K562 (cell line): Measurements from ENCODE around the gene MLANA. TPM values are rescaled to one million over a fixed set of nuclear protein-coding genes. Genes with fewer than 3 reads are reported as not detected.
A peak's percentile ranks its signal among the peaks of the same experiment; 100 is the strongest.

Source experiments
- ATAC-seq: fragments of 200-7000 bp; cut with Tn5 transposase; 3 replicates; pipeline ENCODE4 v1.9.1; 2020; ENCODE audit warnings: moderate library complexity
- BruUV-seq: library from RNA; stranded (reverse); fragments of 400-500 nt; replicated peaks from 2 replicates; lab custom pipeline; 2021; lab: Mats Ljungman, UMichigan
- CTCF ChIA-PET: fragments of 300-600 bp; formaldehyde crosslinking; extraction: SDS; loops from one replicate; lab custom pipeline; 2021; ENCODE audit warnings: low intra/inter-chr PET ratio; lab: Yijun Ruan, JAX
- POLR2A ChIA-PET: fragments of 300-600, 350-650 bp; sonication (Branson Sonifier 250); formaldehyde crosslinking; extraction: SDS; loops from one replicate; lab custom pipeline; 2021; ENCODE audit warnings: antibody characterized with exemption, inconsistent platforms; lab: Yijun Ruan, JAX
- DNase-seq, 4 experiments: peaks; one replicate each; pipeline versions ENCODE4 v3.0.0 to v3.0.0-alpha.2; 2011 to 2018; ENCODE audit warnings: low spot score in 3 of 4, mixed read lengths in 3 of 4; ENCODE audit errors: extremely low read depth in 1 of 4
- FAIRE-seq: peaks from 2 replicates; lab custom pipeline; 2011; peaks lifted over from hg19 to GRCh38; lab: Jason Lieb, UNC
- H2AFZ ChIP-seq: 2 replicates; pipeline ENCODE4 v1.6.0; 2011; ENCODE audit warnings: low read depth, low read length, control low read depth, inconsistent platforms
- H3K27ac ChIP-seq: fragments of 200-600 bp; 3 replicates; pipeline ENCODE4 v1.8.0; 2011; ENCODE audit warnings: low read depth, mild to moderate bottlenecking, control low read depth, inconsistent platforms, low read length, moderate library complexity, mixed read lengths; ENCODE audit errors: extremely low read depth
- H3K27me3 ChIP-seq, 2 experiments: fragments of 300-600 bp in 1 of 2; 2 replicates in 1 of 2; 3 replicates in 1 of 2; pipeline versions ENCODE4 v1.6.0 to v1.8.0; 2011; ENCODE audit warnings: inconsistent platforms in 2 of 2, low read length in 2 of 2, mild to moderate bottlenecking in 1 of 2, mixed read lengths in 1 of 2, moderate library complexity in 1 of 2; ENCODE audit not compliant: control insufficient read depth in 2 of 2, insufficient read depth in 2 of 2
- H3K36me3 ChIP-seq: fragments of 300-600 bp; 3 replicates; pipeline ENCODE4 v1.8.0; 2011; ENCODE audit warnings: mild to moderate bottlenecking, low read length, inconsistent platforms; ENCODE audit not compliant: control insufficient read depth, insufficient read depth
- H3K4me1 ChIP-seq, 2 experiments: fragments of 200-600 bp in 1 of 2; replicated peaks in 1 of 2; 2 replicates in 1 of 2; 3 replicates in 1 of 2; pipeline versions ENCODE4 v1.5.1 to v1.8.0; 2011; ENCODE audit warnings: inconsistent platforms in 2 of 2, low read length in 2 of 2, mild to moderate bottlenecking in 1 of 2, mixed read lengths in 1 of 2, moderate library complexity in 1 of 2; ENCODE audit not compliant: control insufficient read depth in 2 of 2, insufficient read depth in 2 of 2
- H3K4me2 ChIP-seq: 2 replicates; pipeline ENCODE4 v1.6.1; 2011; ENCODE audit warnings: low read length, control low read depth, inconsistent platforms, mixed read lengths; ENCODE audit not compliant: insufficient read depth
- H3K4me3 ChIP-seq: fragments of 200-600 bp; sonication (generic), shearing (Covaris generic); 2 replicates; pipeline ENCODE4 v1.5.1; 2016; ENCODE audit warnings: control low read depth, inconsistent platforms
- H3K79me2 ChIP-seq: fragments of 200-600 bp; 3 replicates; pipeline ENCODE4 v1.8.0; 2011; ENCODE audit warnings: low read length, inconsistent platforms; ENCODE audit not compliant: control insufficient read depth, insufficient read depth
- H3K9ac ChIP-seq, 2 experiments: 2 replicates each; pipeline versions ENCODE4 v1.6.0 to v1.6.1; 2011; ENCODE audit warnings: low read depth in 2 of 2, low read length in 2 of 2, control low read depth in 1 of 2, inconsistent platforms in 1 of 2, mild to moderate bottlenecking in 1 of 2, mixed read lengths in 1 of 2; ENCODE audit not compliant: insufficient read depth in 1 of 2
- H3K9me1 ChIP-seq: one replicate; pipeline ENCODE4 v1.6.0; 2011; ENCODE audit warnings: inconsistent platforms, mild to moderate bottlenecking, low read length, moderate library complexity; ENCODE audit not compliant: control insufficient read depth, insufficient read depth
- H3K9me3 ChIP-seq: replicated peaks from 2 replicates; pipeline ENCODE4 v1.5.1; 2011; ENCODE audit warnings: low read depth, low read length, inconsistent platforms; ENCODE audit not compliant: control insufficient read depth, insufficient read depth
- H4K20me1 ChIP-seq: replicated peaks from 2 replicates; pipeline ENCODE4 v1.6.1; 2011; ENCODE audit warnings: low read length, inconsistent platforms, mixed read lengths; ENCODE audit not compliant: control insufficient read depth, insufficient read depth
- CEBPB ChIP-seq: fragments of 450-650 bp; IDR thresholded peaks from 2 replicates; pipeline ENCODE4 v1.6.1; 2016; ENCODE audit warnings: missing genetic modification characterization, missing compliant biosample characterization
- CEBPG ChIP-seq, 3 experiments: fragments of 200-800 bp in 1 of 3; sonication (Bioruptor generic) in 1 of 3; sonication (generic) in 1 of 3; formaldehyde crosslinking in 1 of 3; IDR thresholded peaks in 2 of 3; conservative IDR thresholded peaks in 1 of 3; 2 replicates each; pipeline versions ENCODE4 v1.6.1 to v1.8.0; 2016 to 2022; ENCODE audit warnings: missing compliant biosample characterization in 2 of 3, missing genetic modification characterization in 2 of 3, mild to moderate bottlenecking in 1 of 3, missing genetic modification reagents in 1 of 3
- MAX ChIP-seq: sonication (generic); formaldehyde crosslinking; IDR thresholded peaks from 2 replicates; pipeline ENCODE4 v1.9.0; 2022; ENCODE audit warnings: mild to moderate bottlenecking, missing genetic modification reagents
- POLR2G ChIP-seq: fragments of 200-400 bp; formaldehyde crosslinking; IDR thresholded peaks from 2 replicates; pipeline ENCODE4 v1.6.1; 2017; ENCODE audit warnings: low read depth, mild to moderate bottlenecking, antibody characterized with exemption, low read length, moderate library complexity
- RFX5 ChIP-seq: IDR thresholded peaks from 2 replicates; pipeline ENCODE4 v1.6.1; 2011; ENCODE audit warnings: low read depth, mild to moderate bottlenecking, improper control_type of control experiment, low read length
- THAP7 ChIP-seq: fragments of 250-450 bp; sonication (Bioruptor Pico); IDR thresholded peaks from 2 replicates; pipeline ENCODE4 v1.5.0; 2021
- ZBTB5 ChIP-seq: fragments of 450-650 bp; IDR thresholded peaks from 2 replicates; pipeline ENCODE4 v1.6.1; 2017; ENCODE audit warnings: antibody characterized with exemption
- WGBS: fragments of 100-300 bp; shearing (Covaris generic); methylation state at CpG from one replicate; pipeline ENCODE4 v1.1.6; 2016; ENCODE audit warnings: low coverage, mixed read lengths; ENCODE audit not compliant: insufficient coverage; ENCODE audit errors: missing lambda C conversion rate; 5-methylcytosine and 5-hydroxymethylcytosine counted together
- in situ Hi-C: fragments of 300-500 bp; cut with MboI; formaldehyde crosslinking; loops from 4 replicates; pipeline ENCODE4 v1.15.0; 2018; ENCODE audit warnings: inconsistent platforms, mixed read lengths
- intact Hi-C: fragments of 100-400 bp; cut with micrococcal nuclease; formaldehyde crosslinking; loops from 2 replicates; pipeline ENCODE4 v1.14.2; 2022
- polyA plus RNA-seq, 8 experiments: library from polyadenylated mRNA; depleted of rRNA in 4 of 8; stranded (reverse) in 5 of 8; unstranded in 3 of 8; fragments of >200 nt; fragmentation: Nextera tagmentation in 2 of 8; fragmentation: Illumina TruSeq in 1 of 8; extraction: Ambion mirVana in 2 of 8; extraction: Trizol in 1 of 8; gene quantifications; 2 replicates each; pipeline versions ENCODE4 v1.2.1 to v1.2.3, GENCODE V29; 2011 to 2014; ENCODE audit warnings: inconsistent platforms in 1 of 8, missing spikeins in 1 of 8
- total RNA-seq, 7 experiments: library from RNA; depleted of rRNA in 6 of 7; stranded (reverse); fragments of >200 nt in 6 of 7; fragmentation: Illumina TruSeq in 2 of 7; extraction: Trizol in 2 of 7; gene quantifications; 2 replicates each; pipeline versions ENCODE4 v1.2.1 to v1.2.3, GENCODE V29; 2011 to 2021; ENCODE audit warnings: low replicate concordance in 1 of 7

MLANA gene
- total and polyA plus RNA-seq, 9 of the 15 experiments (the other 6 are each of a cell fraction or from before 2014, with no cell fraction given) = not detected

GRCh38 chr9:5846501-5846921 lies 44.2 kb upstream of the MLANA start:
- no peaks in the 10 kb centered on the region for H3K79me2 ChIP-seq

More at GRCh38 chr9:5846501-5846921, 44.2 kb upstream of the MLANA start:
- DNase-seq (no peak), ATAC-seq (no peak), FAIRE-seq (no peak)
- no TSS peak for BruUV-seq
- in situ Hi-C loops = no loop called here
- intact Hi-C loops = no loop called here
- POLR2A ChIA-PET = interaction anchor here (0.9 kb wide), 1 partner anchor 14 kb away, joined by 3 read pairs; no protein-coding TSS in a partner anchor
- H3K9me1 ChIP-seq = no peaks in the 10 kb centered on the region
- no peaks in the 10 kb centered on the region; the same call in 1 of the 2 replicates for H4K20me1 ChIP-seq
- H3K4me3 ChIP-seq = no peak overlapping the region
- 76% methylated on average over 3 of the region's 4 CpGs for WGBS
- no peak overlapping the region for H3K27ac ChIP-seq
- H2AFZ ChIP-seq = no peak overlapping the region
- H3K36me3 ChIP-seq = no peaks in the 10 kb centered on the region
- no peaks in the 10 kb centered on the region; the same call in 1 of the 2 replicates for H3K9me3 ChIP-seq
- H3K27me3 ChIP-seq = no peaks in the 10 kb centered on the region
- no peak overlapping the region for H3K9ac ChIP-seq
- TF ChIP-seq MAX (CRISPR knock-in tag) (no peak), CEBPG (CRISPR knock-in tag; IDR thresholded peaks at IDR 0.05) (no peak), CEBPG (tag; conservative IDR thresholded peaks at IDR 0.05 in 1 of 2, IDR thresholded peaks at IDR 0.05 in 1 of 2) (0 out of 4 replicates have a peak, but pooled peaks of 1 of the 2 experiments have one; percentile 13), POLR2G (no peak), CEBPB (0 out of 2 replicates have a peak, but pooled peaks have one; percentile 16), ZBTB5 (no peak), THAP7 (no peak), RFX5 (no peak)
- TF ChIP-seq, all 486 proteins: peak for 2
- Histone ChIP-seq H3K4me1 (peaks cover 11 to 54% of the 10 kb centered on the region in 2 experiments; a peak in 4 of 5 replicates), H3K4me2 (no peak overlapping the region)
- CTCF ChIA-PET = no interaction called here
